Measurements from ENCODE around the gene ATP6V1C2.

DNA sequence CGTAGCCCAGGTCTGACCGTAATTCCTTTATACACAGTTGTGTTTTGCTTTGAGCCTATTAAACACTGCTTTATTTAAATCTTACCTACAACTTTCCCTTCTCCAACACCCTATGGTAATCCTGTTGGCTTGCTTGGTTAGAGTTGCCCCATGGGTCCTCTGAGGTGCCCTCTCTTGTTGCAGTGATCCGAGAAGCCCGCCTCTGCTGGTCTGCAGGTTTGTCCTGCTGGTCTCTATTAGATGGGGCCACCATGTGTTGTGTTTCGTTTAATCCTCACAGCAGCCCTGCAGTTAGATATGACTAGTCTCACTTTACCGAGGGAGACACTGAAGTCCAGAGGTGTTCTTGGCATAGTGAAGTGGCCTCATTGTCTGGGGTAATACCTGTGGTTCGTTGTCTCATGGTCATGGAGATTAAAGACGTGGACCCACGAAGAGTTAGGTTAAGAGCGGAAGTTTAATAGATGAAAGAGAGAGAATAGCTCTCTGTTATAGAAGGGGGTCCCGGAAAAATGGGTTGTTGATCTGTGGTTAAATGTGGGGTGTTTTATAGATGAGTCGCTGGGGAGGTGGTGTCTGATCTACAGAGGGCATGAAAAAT lies 98.4 kb downstream of the ATP6V1C2 start:
- no peak for TF ChIP-seq EZH2 (IDR thresholded peaks at IDR 0.05; ENCODE audit: insufficient read depth, low read length)
- TF ChIP-seq, protein P1, sequence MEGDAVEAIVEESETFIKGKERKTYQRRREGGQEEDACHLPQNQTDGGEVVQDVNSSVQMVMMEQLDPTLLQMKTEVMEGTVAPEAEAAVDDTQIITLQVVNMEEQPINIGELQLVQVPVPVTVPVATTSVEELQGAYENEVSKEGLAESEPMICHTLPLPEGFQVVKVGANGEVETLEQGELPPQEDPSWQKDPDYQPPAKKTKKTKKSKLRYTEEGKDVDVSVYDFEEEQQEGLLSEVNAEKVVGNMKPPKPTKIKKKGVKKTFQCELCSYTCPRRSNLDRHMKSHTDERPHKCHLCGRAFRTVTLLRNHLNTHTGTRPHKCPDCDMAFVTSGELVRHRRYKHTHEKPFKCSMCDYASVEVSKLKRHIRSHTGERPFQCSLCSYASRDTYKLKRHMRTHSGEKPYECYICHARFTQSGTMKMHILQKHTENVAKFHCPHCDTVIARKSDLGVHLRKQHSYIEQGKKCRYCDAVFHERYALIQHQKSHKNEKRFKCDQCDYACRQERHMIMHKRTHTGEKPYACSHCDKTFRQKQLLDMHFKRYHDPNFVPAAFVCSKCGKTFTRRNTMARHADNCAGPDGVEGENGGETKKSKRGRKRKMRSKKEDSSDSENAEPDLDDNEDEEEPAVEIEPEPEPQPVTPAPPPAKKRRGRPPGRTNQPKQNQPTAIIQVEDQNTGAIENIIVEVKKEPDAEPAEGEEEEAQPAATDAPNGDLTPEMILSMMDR (IDR thresholded peaks at IDR 0.05; ENCODE audit: insufficient read depth, low read depth, low read length) = no peak
